Measurements from ENCODE around the gene IMMP2L. TPM values are rescaled to one million over a fixed set of nuclear protein-coding genes. Genes with fewer than 3 reads are reported as not detected.
"Not testable (repeated sequence)": the region's sequence is repeated elsewhere in the genome, so short reads cannot be mapped to it uniquely, and the experiment has no call there.

Gene IMMP2L
- polyA plus RNA-seq, 4 donors: 10.5 to 20.1 (median 14.1) TPM

GRCh38 chr7:111588065-111588433, 25.8 kb upstream of the IMMP2L start:
- H3K4me3 ChIP-seq (ENCODE audit: low read depth in 1 of 3, low read length in 3 of 3): no peak overlapping the region
- no peaks in the 10 kb centered on the region for H3K27me3 ChIP-seq (ENCODE audit: control insufficient read depth in 3 of 3, insufficient read depth in 3 of 3, low read length in 3 of 3)
- H3K9me3 ChIP-seq (ENCODE audit: control insufficient read depth in 2 of 2, insufficient read depth in 1 of 2, low read depth in 1 of 2, low read length in 1 of 2): no peaks in the 10 kb centered on the region
- no peak overlapping the region for H3K27ac ChIP-seq (ENCODE audit: low read depth in 1 of 3, low read length in 2 of 3)
- no peak for FAIRE-seq
- H3K4me1 ChIP-seq (ENCODE audit: control insufficient read depth in 3 of 3, insufficient read depth in 2 of 3, low read depth in 1 of 3, low read length in 2 of 3): no peaks in the 10 kb centered on the region
- DNase-seq: no peak
- 65 to 81% (median 80%) methylated on average over 3 of the region's 3 CpGs for WGBS, 3 donors
- no peaks in the 10 kb centered on the region for H3K36me3 ChIP-seq (ENCODE audit: control insufficient read depth in 3 of 3, insufficient read depth in 2 of 3, low read depth in 1 of 3, low read length in 3 of 3)

DNA sequence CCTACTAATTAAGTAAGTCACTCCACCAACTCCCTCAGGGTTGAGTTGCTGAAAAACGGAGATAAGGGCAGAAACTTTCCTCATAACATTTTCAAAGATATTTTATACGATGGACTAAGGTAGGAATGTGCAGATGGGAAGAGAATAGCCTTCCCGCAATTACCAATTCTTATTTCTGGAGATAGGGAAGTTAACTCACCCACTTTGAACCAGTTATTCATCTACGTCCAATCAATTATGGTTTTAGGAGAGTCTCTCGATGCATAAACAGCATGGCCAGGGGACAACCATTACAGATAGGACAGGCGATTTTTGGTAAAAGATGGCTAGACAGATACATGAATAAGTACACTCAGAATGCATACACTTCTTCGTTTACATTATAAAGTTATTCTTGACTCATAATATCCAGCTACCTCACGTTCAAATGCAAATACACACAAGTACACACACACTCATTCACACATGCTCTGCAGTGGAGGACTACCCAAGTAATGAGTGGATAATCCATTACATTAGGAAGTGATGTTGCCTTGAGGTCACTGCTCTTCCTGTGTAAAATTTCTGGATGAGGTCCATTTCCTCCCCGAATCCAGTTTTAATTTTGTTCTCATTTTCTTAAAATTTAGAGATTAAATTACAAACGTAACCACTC, 25.2 kb upstream of the IMMP2L start:
- no peak for DNase-seq
- Histone ChIP-seq H3K4me1 (ENCODE audit: control insufficient read depth in 3 of 3, insufficient read depth in 2 of 3, low read depth in 1 of 3, low read length in 2 of 3) (no peaks in the 10 kb centered on the region), H3K4me3 (ENCODE audit: low read depth in 1 of 3, low read length in 3 of 3) (no peak overlapping the region), H3K27ac (ENCODE audit: low read depth in 1 of 3, low read length in 2 of 3) (no peak overlapping the region), H3K27me3 (ENCODE audit: control insufficient read depth in 3 of 3, insufficient read depth in 3 of 3, low read length in 3 of 3) (no peaks in the 10 kb centered on the region), H3K9me3 (ENCODE audit: control insufficient read depth in 2 of 2, insufficient read depth in 1 of 2, low read depth in 1 of 2, low read length in 1 of 2) (no peaks in the 10 kb centered on the region), H3K36me3 (ENCODE audit: control insufficient read depth in 3 of 3, insufficient read depth in 2 of 3, low read depth in 1 of 3, low read length in 3 of 3) (no peaks in the 10 kb centered on the region)
- WGBS, 3 donors: 82 to 84% (median 84%) methylated on average over 10 of the region's 10 CpGs
- FAIRE-seq: no peak

GRCh38 chr7:111586711-111587409, 24.6 kb upstream of the IMMP2L start:
- H3K27ac ChIP-seq (ENCODE audit: low read depth in 1 of 3, low read length in 2 of 3): no peak overlapping the region
- no peaks in the 10 kb centered on the region for H3K9me3 ChIP-seq (ENCODE audit: control insufficient read depth in 2 of 2, insufficient read depth in 1 of 2, low read depth in 1 of 2, low read length in 1 of 2)
- no peaks in the 10 kb centered on the region for H3K27me3 ChIP-seq (ENCODE audit: control insufficient read depth in 3 of 3, insufficient read depth in 3 of 3, low read length in 3 of 3)
- H3K36me3 ChIP-seq (ENCODE audit: control insufficient read depth in 3 of 3, insufficient read depth in 2 of 3, low read depth in 1 of 3, low read length in 3 of 3): no peaks in the 10 kb centered on the region
- FAIRE-seq: no peak
- no peak overlapping the region for H3K4me3 ChIP-seq (ENCODE audit: low read depth in 1 of 3, low read length in 3 of 3)
- DNase-seq: no peak
- 53 to 68% (median 57%) methylated on average over 4 of the region's 4 CpGs for WGBS, 3 donors
- no peaks in the 10 kb centered on the region for H3K4me1 ChIP-seq (ENCODE audit: control insufficient read depth in 3 of 3, insufficient read depth in 2 of 3, low read depth in 1 of 3, low read length in 2 of 3)

DNA sequence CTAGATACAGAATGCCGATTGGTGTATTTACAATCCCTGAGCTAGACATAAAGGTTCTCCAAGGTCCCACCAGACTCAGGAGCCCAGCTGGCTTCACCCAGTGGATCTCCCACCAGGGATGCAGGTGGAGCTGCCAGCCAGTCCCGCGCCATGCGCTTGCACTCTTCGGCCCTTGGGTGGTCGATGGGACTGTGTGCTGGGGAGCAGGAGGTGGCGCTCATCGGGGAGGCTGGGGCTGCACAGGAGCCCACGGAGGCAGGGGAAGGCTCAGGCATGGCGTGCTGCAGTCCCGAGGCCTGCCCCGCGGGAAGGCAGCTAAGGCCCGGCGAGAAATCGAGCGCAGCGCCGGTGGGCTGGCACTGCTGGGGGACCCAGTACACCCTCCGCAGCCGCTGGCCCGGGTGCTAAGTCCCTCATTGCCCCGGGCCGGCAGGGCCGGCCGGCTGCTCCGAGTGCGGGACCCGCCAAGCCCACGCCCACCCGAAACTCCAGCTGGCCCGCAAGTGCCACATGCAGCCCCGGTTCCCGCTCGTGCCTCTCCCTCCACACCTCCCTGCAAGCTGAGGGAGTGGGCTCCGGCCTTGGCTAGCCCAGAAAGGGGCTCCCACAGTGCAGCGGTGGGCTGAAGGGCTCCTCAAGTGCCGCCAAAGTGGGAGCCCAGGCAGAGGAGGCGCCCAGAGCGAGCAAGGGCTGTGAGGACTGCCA, 19.6 kb upstream of the IMMP2L start:
- FAIRE-seq; H3K27me3 ChIP-seq (ENCODE audit: control insufficient read depth in 3 of 3, insufficient read depth in 3 of 3, low read length in 3 of 3); H3K9me3 ChIP-seq (ENCODE audit: control insufficient read depth in 2 of 2, insufficient read depth in 1 of 2, low read depth in 1 of 2, low read length in 1 of 2); H3K4me3 ChIP-seq (ENCODE audit: low read depth in 1 of 3, low read length in 3 of 3); DNase-seq; H3K4me1 ChIP-seq (ENCODE audit: control insufficient read depth in 3 of 3, insufficient read depth in 2 of 3, low read depth in 1 of 3, low read length in 2 of 3); H3K36me3 ChIP-seq (ENCODE audit: control insufficient read depth in 3 of 3, insufficient read depth in 2 of 3, low read depth in 1 of 3, low read length in 3 of 3); H3K27ac ChIP-seq (ENCODE audit: low read depth in 1 of 3, low read length in 2 of 3): not testable (repeated sequence)
- WGBS, 3 donors: 96 to 99% (median 96%) methylated on average over 24 to 40 of the region's 40 CpGs

- 77 to 84% (median 84%) methylated on average over 7 of the region's 7 CpGs for WGBS, 3 donors
- H3K4me3 ChIP-seq (ENCODE audit: low read depth in 1 of 3, low read length in 3 of 3); FAIRE-seq; DNase-seq; H3K27ac ChIP-seq (ENCODE audit: low read depth in 1 of 3, low read length in 2 of 3); H3K36me3 ChIP-seq (ENCODE audit: control insufficient read depth in 3 of 3, insufficient read depth in 2 of 3, low read depth in 1 of 3, low read length in 3 of 3); H3K9me3 ChIP-seq (ENCODE audit: control insufficient read depth in 2 of 2, insufficient read depth in 1 of 2, low read depth in 1 of 2, low read length in 1 of 2); H3K27me3 ChIP-seq (ENCODE audit: control insufficient read depth in 3 of 3, insufficient read depth in 3 of 3, low read length in 3 of 3); H3K4me1 ChIP-seq (ENCODE audit: control insufficient read depth in 3 of 3, insufficient read depth in 2 of 3, low read depth in 1 of 3, low read length in 2 of 3): not testable (repeated sequence)
Observed at GRCh38 chr7:111581207-111581606, 18.9 kb upstream of the IMMP2L start.

GRCh38 chr7:111578754-111579153, 16.5 kb upstream of the IMMP2L start:
- H3K27ac ChIP-seq (ENCODE audit: low read depth in 1 of 3, low read length in 2 of 3): no peak overlapping the region
- H3K4me1 ChIP-seq (ENCODE audit: control insufficient read depth in 3 of 3, insufficient read depth in 2 of 3, low read depth in 1 of 3, low read length in 2 of 3): no peaks in the 10 kb centered on the region
- FAIRE-seq: no peak
- H3K36me3 ChIP-seq (ENCODE audit: control insufficient read depth in 3 of 3, insufficient read depth in 2 of 3, low read depth in 1 of 3, low read length in 3 of 3): no peaks in the 10 kb centered on the region
- DNase-seq: no peak
- H3K9me3 ChIP-seq (ENCODE audit: control insufficient read depth in 2 of 2, insufficient read depth in 1 of 2, low read depth in 1 of 2, low read length in 1 of 2): no peaks in the 10 kb centered on the region
- H3K4me3 ChIP-seq (ENCODE audit: low read depth in 1 of 3, low read length in 3 of 3): no peak overlapping the region
- H3K27me3 ChIP-seq (ENCODE audit: control insufficient read depth in 3 of 3, insufficient read depth in 3 of 3, low read length in 3 of 3): no peaks in the 10 kb centered on the region

DNA sequence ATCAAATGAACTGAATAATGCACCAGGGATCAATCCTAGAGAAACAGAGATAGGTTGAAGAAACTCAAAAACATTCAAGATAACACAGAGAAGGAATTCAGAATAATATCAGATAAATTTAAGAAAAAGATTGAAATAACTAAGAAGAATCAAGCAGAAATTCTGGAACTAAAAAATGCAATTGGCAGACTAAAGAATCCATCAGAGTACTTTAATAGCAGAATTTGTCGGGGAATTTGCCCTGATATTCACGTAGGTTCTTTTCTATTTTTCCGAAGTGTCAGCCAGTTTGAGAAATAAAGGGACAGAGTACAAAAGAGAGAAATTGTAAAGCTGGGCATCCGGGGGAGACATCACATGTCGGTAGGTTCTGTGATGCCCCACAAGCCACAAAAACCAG, 9.4 kb upstream of the IMMP2L start:
- Histone ChIP-seq H3K9me3 (ENCODE audit: control insufficient read depth in 2 of 2, insufficient read depth in 1 of 2, low read depth in 1 of 2, low read length in 1 of 2) (peaks cover 0 to 18% of the 10 kb centered on the region in 2 donors), H3K4me1 (ENCODE audit: control insufficient read depth in 3 of 3, insufficient read depth in 2 of 3, low read depth in 1 of 3, low read length in 2 of 3) (no peaks in the 10 kb centered on the region), H3K36me3 (ENCODE audit: control insufficient read depth in 3 of 3, insufficient read depth in 2 of 3, low read depth in 1 of 3, low read length in 3 of 3) (no peaks in the 10 kb centered on the region), H3K4me3 (ENCODE audit: low read depth in 1 of 3, low read length in 3 of 3) (no peak overlapping the region), H3K27ac (ENCODE audit: low read depth in 1 of 3, low read length in 2 of 3) (no peak overlapping the region), H3K27me3 (ENCODE audit: control insufficient read depth in 3 of 3, insufficient read depth in 3 of 3, low read length in 3 of 3) (no peaks in the 10 kb centered on the region)
- DNase-seq: no peak
- no peak for FAIRE-seq
- 93 to 97% (median 97%) methylated on average over 5 of the region's 5 CpGs for WGBS, 3 donors

GRCh38 chr7:111568870-111569462, 6.7 kb upstream of the IMMP2L start:
- no peak overlapping the region for H3K27ac ChIP-seq (ENCODE audit: low read depth in 1 of 3, low read length in 2 of 3)
- H3K4me1 ChIP-seq (ENCODE audit: control insufficient read depth in 3 of 3, insufficient read depth in 2 of 3, low read depth in 1 of 3, low read length in 2 of 3): no peaks in the 10 kb centered on the region
- H3K36me3 ChIP-seq (ENCODE audit: control insufficient read depth in 3 of 3, insufficient read depth in 2 of 3, low read depth in 1 of 3, low read length in 3 of 3): no peaks in the 10 kb centered on the region
- 74 to 100% (median 96%) methylated on average over 1 of the region's 1 CpG for WGBS, 3 donors
- no peaks in the 10 kb centered on the region for H3K27me3 ChIP-seq (ENCODE audit: control insufficient read depth in 3 of 3, insufficient read depth in 3 of 3, low read length in 3 of 3)
- peaks cover 0 to 18% of the 10 kb centered on the region in 2 donors for H3K9me3 ChIP-seq (ENCODE audit: control insufficient read depth in 2 of 2, insufficient read depth in 1 of 2, low read depth in 1 of 2, low read length in 1 of 2)
- H3K4me3 ChIP-seq (ENCODE audit: low read depth in 1 of 3, low read length in 3 of 3): no peak overlapping the region
- DNase-seq: no peak
- no peak for FAIRE-seq

Measured in small intestine (tissue), 7 donors.